KBM-7 (cell line): ENCODE data around the gene TMEM38B.

ENCODE experiments used
- DNase-seq: peaks from one replicate; pipeline ENCODE4 v3.0.0-alpha.2; 2015
- in situ Hi-C: fragments of 300-500 bp; cut with MboI; formaldehyde crosslinking; loops from 2 replicates; pipeline ENCODE4 v1.14.3; 2020; ENCODE audit warnings: low sequenced_read_pairs, low pct_unique_long_range_greater_than_20kb, mixed read lengths

Gene TMEM38B

GRCh38 chr9:105816202-105816744 is 121.9 kb downstream of the TMEM38B start:
- DNase-seq: no peak
- in situ Hi-C loops: no loop called here

DNA sequence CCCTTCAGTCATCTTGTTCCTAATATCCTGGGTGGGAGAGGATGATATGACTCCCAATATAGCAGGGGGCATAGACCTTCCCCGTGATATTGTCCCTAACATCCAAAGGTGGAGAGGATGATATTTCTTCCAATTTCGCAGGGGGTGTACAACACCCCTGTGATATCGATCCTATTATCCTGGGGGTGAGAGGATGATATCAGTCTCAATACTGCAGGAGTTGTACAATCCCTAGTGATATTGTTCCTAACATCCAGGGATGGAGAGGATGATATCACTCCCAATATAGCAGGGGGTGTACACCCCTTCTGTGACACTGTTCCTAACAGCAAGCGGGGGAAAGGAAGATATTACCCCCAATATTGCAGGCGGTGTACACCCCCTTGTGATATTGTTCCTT is 122.6 kb downstream of the TMEM38B start:
- DNase-seq: peak; percentile 20
- in situ Hi-C loops: no loop called here

DNA sequence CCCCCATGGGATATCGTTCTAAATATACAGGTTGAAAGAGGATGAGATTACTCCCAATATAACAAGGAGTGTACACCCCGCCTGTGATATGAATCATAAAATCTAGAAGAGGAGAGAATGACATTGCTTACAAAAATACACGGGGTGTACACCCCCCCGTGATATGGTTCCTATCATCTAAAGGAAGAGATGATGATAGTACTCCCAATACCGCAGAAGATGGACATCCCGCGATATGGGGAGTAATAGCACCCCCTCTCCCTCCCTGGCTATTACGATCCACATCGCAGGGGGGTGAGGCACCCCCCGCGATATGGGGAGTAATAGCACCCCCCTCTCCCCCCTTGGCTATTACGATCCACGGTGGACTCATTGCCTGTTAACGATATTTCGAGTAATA is 124.6 kb downstream of the TMEM38B start:
- DNase-seq: no peak
- in situ Hi-C loops: no loop called here

DNA sequence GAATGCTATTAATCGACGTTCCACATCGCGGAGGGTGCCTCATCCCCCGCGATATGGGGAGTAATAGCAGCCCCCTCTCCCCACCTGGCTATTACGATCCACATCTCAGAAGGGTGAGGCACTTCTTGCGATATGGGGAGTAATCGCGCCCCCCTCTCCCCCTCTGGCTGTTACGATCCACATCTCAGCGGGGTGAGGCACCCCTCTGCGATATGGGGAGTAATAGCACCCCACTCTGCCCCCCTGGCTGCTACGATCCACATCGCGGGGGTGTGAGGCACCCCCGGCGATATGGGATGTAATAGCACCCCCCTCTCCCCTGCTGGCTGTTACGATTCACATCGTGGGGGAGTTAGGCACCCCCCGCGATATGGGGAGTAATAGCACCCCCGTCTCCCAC is 128.5 kb downstream of the TMEM38B start:
- no peak for DNase-seq
- in situ Hi-C loops: no loop called here
